ENCODE data around the gene RSL1D1. TPM values are rescaled to one million over a fixed set of nuclear protein-coding genes. Genes with fewer than 3 reads are reported as not detected.
A peak's percentile ranks its signal among the peaks of the same experiment; 100 is the strongest.

RSL1D1 gene
- total RNA-seq, 1 experiment from 2014 or later, result 195 TPM

DNA sequence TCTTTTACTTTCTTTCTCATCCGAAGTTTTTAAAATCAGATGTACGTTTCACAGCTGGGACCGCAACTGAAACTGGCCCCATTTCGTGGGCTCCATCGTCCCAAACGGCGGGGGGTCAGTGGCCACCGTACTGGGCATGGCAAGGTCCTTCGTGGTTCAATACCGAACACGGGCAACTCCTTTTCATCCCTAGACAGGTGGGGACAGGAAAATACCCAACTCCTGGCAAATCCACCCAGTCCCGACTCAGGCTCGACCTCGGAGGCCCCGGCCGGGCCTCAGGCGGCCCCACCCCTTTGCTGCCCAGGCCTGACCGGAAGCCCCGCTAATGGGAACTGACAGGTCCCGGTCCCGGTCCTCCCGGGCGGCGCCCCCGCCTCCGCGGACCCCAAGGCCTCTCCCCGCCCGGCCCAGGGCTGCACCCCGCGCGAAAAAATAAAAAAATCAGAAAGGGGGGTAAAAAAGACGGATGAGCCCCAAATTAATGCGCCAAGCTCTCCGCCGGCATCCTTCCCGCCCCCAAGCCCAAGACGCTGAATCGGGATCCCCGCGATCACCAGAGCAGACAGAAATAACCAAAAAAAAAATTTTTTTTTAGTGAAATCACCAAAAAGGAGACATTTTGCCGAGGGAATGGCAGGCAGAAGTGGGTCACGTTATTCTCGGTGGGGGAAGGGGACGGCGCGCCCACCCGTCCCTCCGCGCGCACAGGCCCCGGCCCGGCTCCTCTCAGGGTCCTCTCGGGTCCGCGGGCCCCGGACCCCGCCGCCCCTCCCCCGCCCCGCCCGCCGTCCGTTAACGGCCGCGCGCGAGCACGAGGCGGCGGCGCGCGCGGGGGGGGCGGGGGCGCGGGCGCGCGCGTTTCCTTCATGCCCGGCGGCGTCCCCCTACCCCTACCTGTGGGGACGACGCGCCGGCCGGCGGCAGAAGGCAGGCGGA is 54.8 kb downstream of the RSL1D1 start:
- no peaks in the 10 kb centered on the region for H3K27me3 ChIP-seq (ENCODE audit: control insufficient read depth, insufficient read depth, low read length)
- ChIA-PET CTCF (interaction anchor here (0.5 to 1.1 kb wide), 4 partner anchors 24 to 53 kb away, joined by 3 to 7 read pairs (median 4); no protein-coding TSS in a partner anchor), POLR2A (interaction anchor here (0.7 kb wide), 1 partner anchor 321 kb away, joined by 3 read pairs; no protein-coding TSS in a partner anchor)
- intact Hi-C loops (cut with micrococcal nuclease; ENCODE audit: unreplicated experiment) (no loop called here), in situ Hi-C loops (cut with HindIII; ENCODE audit: low pct_unique_long_range_greater_than_20kb, low sequenced_read_pairs) (no loop called here)
- peak overlapping the region; percentile 92 for H3K27ac ChIP-seq (ENCODE audit: low read length)
- H3K4me1 ChIP-seq (ENCODE audit: control insufficient read depth, insufficient read depth, low read length), result peaks cover 35% of the 10 kb centered on the region
- no peak for DNase-seq (ENCODE audit: low read depth, low spot score)
- peak; percentile 58 for ATAC-seq
- H3K36me3 ChIP-seq (ENCODE audit: control insufficient read depth, insufficient read depth, low read length), result no peaks in the 10 kb centered on the region; the same call in none of the 2 replicates
- no peaks in the 10 kb centered on the region for H3K9me3 ChIP-seq (ENCODE audit: control insufficient read depth, insufficient read depth, low read depth, low read length)
- no TSS peak for BruUV-seq (replicated peaks)
- peak overlapping the region; percentile 71 to 95 for H3K4me3 ChIP-seq (ENCODE audit: low read depth in 2 of 2, low read length in 2 of 2)
- TF ChIP-seq, protein P1, sequence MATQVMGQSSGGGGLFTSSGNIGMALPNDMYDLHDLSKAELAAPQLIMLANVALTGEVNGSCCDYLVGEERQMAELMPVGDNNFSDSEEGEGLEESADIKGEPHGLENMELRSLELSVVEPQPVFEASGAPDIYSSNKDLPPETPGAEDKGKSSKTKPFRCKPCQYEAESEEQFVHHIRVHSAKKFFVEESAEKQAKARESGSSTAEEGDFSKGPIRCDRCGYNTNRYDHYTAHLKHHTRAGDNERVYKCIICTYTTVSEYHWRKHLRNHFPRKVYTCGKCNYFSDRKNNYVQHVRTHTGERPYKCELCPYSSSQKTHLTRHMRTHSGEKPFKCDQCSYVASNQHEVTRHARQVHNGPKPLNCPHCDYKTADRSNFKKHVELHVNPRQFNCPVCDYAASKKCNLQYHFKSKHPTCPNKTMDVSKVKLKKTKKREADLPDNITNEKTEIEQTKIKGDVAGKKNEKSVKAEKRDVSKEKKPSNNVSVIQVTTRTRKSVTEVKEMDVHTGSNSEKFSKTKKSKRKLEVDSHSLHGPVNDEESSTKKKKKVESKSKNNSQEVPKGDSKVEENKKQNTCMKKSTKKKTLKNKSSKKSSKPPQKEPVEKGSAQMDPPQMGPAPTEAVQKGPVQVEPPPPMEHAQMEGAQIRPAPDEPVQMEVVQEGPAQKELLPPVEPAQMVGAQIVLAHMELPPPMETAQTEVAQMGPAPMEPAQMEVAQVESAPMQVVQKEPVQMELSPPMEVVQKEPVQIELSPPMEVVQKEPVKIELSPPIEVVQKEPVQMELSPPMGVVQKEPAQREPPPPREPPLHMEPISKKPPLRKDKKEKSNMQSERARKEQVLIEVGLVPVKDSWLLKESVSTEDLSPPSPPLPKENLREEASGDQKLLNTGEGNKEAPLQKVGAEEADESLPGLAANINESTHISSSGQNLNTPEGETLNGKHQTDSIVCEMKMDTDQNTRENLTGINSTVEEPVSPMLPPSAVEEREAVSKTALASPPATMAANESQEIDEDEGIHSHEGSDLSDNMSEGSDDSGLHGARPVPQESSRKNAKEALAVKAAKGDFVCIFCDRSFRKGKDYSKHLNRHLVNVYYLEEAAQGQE (IDR thresholded peaks at IDR 0.05; ENCODE audit: insufficient read depth in 1 of 2, low read depth in 2 of 2, low read length in 1 of 2), result no peak
- peak; percentile 79; the same call in 1 of the 2 replicates for TF ChIP-seq SIN3A (IDR thresholded peaks at IDR 0.05; ENCODE audit: borderline replicate concordance, insufficient read depth, low read depth, low read length)
- no peak for TF ChIP-seq POLR2AphosphoS5 (IDR thresholded peaks at IDR 0.05; ENCODE audit: low read depth, low read length)
- TF ChIP-seq, protein P2, sequence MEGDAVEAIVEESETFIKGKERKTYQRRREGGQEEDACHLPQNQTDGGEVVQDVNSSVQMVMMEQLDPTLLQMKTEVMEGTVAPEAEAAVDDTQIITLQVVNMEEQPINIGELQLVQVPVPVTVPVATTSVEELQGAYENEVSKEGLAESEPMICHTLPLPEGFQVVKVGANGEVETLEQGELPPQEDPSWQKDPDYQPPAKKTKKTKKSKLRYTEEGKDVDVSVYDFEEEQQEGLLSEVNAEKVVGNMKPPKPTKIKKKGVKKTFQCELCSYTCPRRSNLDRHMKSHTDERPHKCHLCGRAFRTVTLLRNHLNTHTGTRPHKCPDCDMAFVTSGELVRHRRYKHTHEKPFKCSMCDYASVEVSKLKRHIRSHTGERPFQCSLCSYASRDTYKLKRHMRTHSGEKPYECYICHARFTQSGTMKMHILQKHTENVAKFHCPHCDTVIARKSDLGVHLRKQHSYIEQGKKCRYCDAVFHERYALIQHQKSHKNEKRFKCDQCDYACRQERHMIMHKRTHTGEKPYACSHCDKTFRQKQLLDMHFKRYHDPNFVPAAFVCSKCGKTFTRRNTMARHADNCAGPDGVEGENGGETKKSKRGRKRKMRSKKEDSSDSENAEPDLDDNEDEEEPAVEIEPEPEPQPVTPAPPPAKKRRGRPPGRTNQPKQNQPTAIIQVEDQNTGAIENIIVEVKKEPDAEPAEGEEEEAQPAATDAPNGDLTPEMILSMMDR (IDR thresholded peaks at IDR 0.05), result no peak

DNA sequence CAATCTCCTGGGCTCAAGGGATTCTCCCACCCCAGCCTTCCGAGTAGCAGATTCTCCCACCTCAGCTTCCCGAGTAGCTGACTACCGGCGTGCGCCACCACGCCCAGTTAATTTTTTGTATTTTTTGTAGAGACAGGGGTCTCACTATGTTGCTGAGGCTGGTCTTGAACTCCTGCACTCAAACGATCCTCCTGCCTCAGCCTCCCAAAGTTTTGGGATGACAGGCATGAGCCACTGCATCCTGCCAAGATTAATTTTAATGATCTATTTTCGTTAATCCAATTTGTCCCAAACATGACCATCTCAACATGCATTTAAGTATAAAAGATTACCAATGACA is 55.5 kb downstream of the RSL1D1 start:
- no peaks in the 10 kb centered on the region; the same call in none of the 2 replicates for H3K36me3 ChIP-seq (ENCODE audit: control insufficient read depth, insufficient read depth, low read length)
- in situ Hi-C loops (cut with HindIII; ENCODE audit: low pct_unique_long_range_greater_than_20kb, low sequenced_read_pairs), result no loop called here
- H3K27ac ChIP-seq (ENCODE audit: low read length), result peak overlapping the region; percentile 92
- POLR2A ChIA-PET, result no interaction called here
- no peak for TF ChIP-seq POLR2AphosphoS5 (IDR thresholded peaks at IDR 0.05; ENCODE audit: low read depth, low read length)
- no peak for TF ChIP-seq TCF7L2 (IDR thresholded peaks at IDR 0.05; ENCODE audit: low read depth, low read length)
- no peak for TF ChIP-seq SIN3A (IDR thresholded peaks at IDR 0.05; ENCODE audit: borderline replicate concordance, insufficient read depth, low read depth, low read length)
- TF ChIP-seq, protein P2 (IDR thresholded peaks at IDR 0.05), result no peak
- TF ChIP-seq, protein P1 (IDR thresholded peaks at IDR 0.05; ENCODE audit: insufficient read depth in 1 of 2, low read depth in 2 of 2, low read length in 1 of 2), result no peak
- BruUV-seq (replicated peaks), result no TSS peak
- intact Hi-C loops (cut with micrococcal nuclease; ENCODE audit: unreplicated experiment), result no loop called here
- H3K27me3 ChIP-seq (ENCODE audit: control insufficient read depth, insufficient read depth, low read length), result no peaks in the 10 kb centered on the region
- DNase-seq (ENCODE audit: low read depth, low spot score) (no peak), ATAC-seq (no peak)
- H3K4me3 ChIP-seq (ENCODE audit: low read depth in 2 of 2, low read length in 2 of 2), result peak overlapping the region; percentile 71 to 95
- CTCF ChIA-PET, result no interaction called here
- H3K9me3 ChIP-seq (ENCODE audit: control insufficient read depth, insufficient read depth, low read depth, low read length), result no peaks in the 10 kb centered on the region
- H3K4me1 ChIP-seq (ENCODE audit: control insufficient read depth, insufficient read depth, low read length), result peaks cover 35% of the 10 kb centered on the region
